Measurements from ENCODE around the gene MRM2.
A peak's percentile ranks its signal among the peaks of the same experiment; 100 is the strongest.

Gene MRM2

DNA sequence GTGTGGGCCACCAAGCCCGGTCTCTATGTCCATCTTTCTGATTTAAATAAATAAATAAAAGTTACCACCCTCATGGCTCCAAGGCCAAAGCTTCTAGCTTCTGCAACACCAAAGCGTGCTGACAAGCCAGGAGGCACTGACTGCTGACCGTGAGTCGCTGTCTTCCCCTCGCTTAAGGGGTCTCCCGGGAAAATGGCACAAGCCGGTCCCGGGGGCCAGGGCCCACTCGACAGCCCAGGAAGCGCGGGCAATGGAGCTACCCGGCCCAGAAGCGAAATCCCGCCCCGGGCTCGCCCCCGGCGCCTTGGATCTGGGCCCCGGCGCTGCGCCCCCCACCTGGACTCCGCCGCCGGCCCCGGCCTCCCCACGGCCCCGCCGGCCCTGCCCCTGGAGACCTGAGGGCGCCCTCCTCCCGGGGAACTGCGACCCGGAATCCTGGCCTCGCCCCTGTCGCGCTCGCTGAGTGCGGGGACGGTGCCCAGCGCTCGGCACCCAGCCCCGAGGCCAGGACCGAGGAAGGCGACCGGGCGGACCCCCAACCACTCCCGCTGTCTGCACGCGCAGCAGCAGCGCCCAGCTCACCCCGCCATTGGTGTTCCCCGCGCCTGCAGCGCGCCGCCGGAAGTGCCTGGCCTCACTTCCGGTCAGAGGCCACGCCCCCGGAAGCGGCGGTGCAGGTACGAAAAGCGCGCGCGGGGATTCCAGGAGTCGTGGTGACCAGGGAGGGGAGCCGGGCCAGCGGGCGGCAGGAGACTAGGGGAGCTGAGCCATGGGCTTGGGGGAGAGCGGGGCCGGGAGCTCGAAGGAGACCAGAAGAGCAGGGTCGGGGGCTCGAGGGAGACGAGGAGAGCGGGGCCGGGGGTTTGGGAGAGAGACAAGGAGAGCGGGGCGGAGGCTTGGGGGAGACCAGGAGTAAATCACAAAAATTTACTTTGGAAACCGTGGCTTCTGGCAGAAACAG lies at the start of gene MRM2, which contains the start of gene NUDT1:
TSS of gene MRM2 (minus strand) at position 626 of the 961 bp plus-strand sequence. CDS start at position 590, 36 bp downstream.
TSS of gene NUDT1 (plus strand) at position 647 of the 961 bp plus-strand sequence. CDS start 2,349 bp downstream, outside the sequence.
- peak in 1 of 2 experiments; percentile 45 for DNase-seq

DNA sequence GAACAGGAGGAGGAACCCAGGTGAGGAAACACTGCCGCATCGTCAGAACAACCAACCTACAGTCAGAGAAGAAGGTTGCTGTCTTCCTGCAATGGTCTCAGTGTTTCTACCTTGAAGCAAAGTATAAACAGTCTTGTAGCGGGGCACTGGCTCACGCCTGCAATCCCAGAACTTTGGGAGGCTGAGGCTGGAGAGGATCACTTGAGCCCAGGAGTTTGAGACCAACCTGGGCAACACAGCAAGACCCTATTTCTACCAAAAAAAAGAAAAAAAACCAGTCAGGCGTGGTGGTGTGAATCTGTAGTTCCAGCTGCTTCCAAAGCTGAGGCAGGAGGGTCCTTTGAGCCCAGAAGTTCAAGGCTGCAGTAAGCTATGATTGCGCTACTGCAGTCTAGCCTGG lies 48.9 kb upstream of the MRM2 start:
- DNase-seq: no peak

DNA sequence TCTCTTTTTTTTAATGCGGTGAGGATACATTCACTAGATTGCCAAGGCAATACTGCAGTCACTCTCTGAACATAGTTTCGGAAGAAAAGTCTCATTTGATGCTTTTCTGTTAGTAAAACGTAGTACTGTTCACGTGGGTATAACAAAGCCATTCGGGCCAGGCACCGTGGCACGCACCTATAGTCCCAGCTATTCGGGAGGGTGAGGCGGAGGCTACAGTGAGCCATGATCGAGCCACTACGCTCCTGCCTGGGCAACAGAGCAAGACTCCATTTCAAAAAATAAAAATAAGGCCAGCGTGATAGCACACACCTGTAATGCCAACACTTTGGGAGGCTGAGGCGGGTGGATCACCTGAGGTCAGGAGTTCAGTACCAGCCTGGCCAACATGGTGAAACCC lies 47.6 kb upstream of the MRM2 start:
- no peak for DNase-seq

DNA sequence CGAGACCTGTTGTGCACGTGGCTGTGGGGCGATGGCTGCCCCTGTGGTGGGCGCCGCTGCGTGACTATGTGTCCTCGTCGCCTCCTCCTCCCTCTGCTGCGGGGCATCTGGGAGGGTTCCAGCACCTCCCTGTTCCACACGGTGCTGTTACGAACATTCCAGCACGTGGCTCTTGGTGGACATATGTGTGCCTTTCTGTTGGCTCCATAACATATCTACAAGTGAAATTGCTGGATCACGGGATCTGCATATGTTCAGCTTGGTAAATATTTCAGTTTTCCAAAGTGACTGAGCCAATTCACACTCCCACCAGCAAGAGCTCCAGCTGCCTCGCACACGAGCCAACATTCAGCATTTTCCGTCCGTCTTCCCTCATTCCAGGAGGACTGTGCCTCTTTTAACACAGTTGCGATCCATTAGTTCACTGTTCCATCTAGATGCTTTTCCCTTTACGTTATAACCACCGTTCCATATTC lies 47.1 kb upstream of the MRM2 start:
- no peak for DNase-seq

DNA sequence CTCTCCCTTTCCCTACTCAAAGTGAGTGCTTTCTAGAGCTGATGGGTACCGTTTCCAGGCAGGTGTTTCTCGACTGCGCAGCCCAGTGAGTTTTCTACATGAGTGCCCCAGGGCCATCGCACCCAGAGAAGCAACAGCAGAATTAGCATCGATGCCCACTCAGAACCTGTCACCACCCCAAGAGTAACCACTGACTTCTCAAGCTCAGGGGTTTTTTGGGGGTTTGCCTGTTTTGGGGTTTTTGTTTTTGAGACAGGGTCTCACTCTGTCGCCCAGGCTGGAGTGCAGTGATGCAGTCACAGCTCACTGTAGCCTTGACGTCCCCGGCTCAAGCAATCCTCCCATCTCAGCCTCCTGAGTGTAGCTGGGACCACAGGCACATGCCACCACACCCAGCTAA lies 46.5 kb upstream of the MRM2 start:
- DNase-seq: no peak

DNA sequence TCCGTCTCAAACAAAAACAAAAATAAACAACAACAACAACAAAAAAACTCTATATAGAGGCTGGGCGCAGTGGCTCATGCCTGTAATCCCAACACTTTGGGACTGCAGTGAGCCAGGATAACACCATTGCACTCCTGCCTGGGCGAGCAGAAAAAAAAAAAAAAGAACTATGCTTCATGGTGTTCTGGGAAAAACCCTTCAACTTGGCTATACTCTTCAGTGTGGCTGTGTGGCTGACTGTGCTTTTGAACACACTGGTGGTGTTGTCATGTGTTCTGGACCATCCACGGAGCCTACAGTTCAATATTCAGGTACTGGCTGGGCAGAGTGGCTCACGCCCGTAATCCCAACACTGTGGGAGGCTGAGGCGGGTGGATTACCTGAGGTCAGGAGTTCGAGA lies 45.7 kb upstream of the MRM2 start:
- no peak for DNase-seq

DNA sequence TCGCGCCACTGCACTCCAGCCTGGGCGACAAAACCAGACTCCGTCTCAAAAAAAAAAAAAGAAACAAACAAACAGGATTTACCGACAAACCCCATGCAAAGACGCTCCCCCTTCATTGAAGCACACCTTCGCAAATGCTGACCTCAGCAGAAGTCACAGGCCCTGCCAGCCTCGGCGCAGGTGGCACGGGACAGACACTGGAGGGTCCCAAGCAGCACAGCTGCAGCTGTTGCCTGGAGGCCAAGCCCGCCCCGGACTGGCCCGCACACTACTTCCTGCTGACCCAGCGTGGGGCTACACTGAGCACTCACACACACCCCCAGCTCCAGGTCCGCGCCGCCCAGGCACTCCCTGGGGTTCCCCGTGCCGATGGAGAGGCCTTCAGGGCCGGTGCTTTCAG lies 41.1 kb upstream of the MRM2 start:
- no peak for DNase-seq

DNA sequence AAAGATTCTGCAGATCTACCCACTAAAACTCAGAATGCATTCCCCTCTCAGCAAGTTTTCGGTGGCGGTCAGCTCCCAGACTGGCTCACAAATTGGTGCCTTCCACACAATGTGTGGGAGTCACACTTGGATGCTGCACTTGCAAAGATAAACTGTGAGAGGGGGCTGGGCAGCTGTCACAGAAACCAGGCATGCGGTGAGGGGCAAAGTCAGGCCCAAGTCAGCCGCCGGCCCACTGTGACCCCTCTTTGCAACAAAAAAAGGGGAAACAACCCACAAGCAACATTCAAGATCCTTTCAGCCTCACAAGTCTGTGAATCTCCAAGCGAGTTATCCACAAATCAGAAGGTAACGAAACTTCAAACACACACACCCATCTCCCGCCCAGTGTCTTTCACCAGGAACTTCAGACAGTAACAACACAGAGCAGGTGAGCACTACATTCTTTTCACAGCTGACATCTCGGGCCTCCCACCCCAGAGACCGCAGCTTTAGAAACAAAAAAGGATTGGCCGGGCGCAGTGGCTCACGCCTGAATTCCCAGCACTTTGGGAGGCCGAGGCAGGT lies 40.3 kb upstream of the MRM2 start:
- DNase-seq: no peak

DNA sequence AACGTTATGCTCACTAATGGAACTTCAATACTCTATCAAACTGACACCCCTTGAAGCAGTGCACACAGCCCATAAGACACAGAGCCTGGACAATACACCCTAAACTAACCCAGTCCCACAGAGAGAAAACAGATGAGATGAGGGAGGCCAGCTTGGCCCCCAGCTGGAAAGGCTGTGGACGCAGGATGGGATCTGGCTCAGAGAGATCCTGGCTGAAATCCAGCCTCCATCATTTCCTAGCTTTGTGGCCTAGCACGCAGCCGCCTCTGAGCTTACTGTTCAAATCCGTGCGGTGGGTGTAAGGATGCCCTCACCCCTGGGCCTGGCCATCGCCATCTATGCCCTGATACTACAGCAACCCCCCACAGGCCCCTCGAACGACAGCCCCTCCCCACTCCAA lies 39.5 kb upstream of the MRM2 start:
- DNase-seq: peak in 1 of 2 experiments; percentile 33

DNA sequence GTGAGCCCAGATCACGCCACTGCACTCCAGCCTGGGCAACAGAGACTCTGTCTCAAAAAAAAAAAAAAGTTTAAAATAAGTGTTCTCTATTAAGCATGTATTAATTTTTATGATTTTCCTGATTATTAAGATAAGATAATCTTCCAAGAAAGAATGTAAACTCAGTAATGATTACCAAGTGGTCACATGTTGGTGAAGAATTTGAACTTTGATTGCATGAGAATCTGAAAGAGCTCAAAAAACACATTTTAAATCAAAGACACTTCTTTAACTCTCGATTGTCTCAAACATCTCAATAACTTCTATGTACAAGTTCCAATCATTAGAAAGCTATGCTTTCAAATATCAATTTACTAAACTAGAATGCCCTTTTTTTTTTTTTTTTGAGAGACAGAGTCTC lies 38.4 kb upstream of the MRM2 start:
- DNase-seq: no peak

DNA sequence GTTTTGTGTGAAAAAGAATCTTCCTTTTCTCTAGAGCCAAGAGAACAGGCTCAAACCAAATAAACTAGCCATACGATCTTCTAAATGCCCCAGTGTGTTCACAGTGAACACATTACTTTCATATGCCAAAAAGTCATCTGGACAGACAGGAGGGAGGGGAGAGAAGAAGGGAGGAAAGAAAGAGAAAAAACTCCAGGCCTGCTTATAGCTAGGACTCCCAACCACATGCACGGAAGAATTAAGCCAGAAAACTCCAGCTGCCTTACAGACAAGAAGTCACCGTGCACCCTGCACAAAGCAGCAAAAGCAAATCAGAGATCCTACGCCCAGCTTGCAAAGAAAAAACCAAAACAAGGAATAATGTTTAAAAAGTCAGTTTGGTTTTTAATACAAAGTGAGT lies 37.9 kb upstream of the MRM2 start:
- DNase-seq: no peak

DNA sequence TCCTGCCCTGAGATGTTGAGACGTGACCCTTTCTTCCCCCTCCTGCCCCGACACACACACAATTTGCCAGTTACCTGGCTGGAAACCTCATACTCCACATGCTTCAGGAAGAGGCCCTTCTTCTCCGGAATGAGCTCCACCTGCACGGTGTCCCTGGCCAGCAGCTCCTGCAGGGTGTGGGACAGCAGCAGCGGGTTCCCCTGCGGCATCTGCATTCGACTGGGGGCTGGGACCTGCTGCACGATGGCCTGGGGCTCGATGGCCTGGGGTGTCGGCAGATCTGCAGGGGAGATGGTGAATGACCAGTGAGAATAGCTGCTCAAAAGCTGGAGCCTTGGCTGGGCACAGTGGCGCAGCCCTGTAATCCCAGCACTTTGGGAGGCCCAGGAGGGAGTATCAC lies 36.0 kb upstream of the MRM2 start:
- DNase-seq: no peak

DNA sequence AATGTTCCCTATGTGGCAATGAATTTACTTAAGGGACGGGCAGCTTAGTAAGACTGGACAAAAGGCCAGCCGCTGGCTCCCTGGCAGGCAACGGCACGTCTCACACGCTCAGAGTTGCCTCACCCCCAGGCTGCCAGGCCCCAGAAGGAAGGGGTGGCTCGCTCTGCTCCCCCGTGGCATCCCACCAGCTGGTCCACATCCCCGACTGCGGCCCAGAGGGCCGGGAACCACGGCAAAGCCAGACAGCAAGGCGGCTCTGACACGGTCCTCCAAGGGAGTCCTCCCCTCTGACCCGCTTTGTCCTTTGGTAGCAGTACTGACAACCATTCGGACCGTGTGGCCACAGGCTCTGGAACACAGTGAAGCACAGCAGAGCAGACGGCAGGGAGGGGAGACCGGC lies 34.1 kb upstream of the MRM2 start:
- DNase-seq: no peak

DNA sequence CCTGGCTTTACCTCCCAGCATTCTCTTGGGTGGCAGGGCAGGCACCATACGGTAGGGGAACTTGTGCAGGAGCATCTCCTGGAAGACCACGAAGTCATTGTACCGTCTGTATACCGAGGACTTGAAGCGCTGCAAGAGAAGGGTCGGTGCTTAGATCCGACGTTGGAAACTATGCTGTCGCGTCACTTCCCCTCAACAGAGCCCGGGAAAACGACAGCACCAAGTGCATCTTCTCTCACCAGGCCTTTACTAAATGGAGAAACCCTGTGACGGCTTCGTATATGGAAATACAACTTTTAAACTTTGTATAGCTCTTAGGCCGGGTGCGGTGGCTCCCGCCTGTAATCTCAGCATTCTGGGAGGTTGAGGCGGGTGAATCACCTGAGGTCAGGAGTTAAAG lies 33.1 kb upstream of the MRM2 start:
- DNase-seq: no peak

DNA sequence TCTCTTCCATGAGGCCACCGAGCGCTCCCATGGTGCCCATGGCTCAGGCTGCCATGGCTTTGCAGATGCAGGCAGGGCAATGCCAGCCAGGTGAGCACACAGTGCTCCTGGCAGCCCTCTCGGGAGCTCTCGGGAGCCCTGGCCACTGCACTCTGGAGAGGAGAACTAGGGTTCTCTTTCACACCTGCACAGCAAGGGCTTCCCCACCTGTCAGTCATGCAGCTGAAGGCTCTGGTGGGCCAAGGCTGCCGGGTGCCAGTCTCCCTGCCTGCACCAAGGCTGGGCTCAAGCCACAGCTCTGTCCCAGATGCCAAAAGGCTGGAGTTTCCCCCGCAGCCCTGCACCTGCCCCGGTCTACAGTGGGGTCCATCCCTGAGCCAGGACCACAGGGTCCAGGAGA lies 32.7 kb upstream of the MRM2 start:
- DNase-seq: no peak

DNA sequence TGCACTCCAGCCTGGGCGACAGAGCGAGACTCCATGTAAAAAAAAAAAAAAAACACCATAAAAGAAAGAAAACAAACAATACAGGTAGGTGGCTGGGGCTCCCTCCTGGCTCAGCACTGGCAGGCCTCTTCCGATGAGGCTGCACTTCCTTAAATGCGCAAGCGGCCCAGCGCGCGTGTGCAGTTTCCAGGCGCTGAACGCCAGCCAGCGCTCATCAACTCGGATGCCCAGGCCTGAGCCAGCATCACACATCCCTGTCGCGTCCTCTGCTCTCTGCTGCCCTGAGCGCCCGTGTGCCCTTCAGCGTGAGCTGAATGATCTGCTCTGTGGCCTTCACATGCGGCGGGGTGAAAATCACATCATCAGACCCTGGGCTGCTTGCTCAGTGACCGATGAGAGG lies 31.9 kb upstream of the MRM2 start:
- DNase-seq: peak in 1 of 2 experiments; percentile 39

DNA sequence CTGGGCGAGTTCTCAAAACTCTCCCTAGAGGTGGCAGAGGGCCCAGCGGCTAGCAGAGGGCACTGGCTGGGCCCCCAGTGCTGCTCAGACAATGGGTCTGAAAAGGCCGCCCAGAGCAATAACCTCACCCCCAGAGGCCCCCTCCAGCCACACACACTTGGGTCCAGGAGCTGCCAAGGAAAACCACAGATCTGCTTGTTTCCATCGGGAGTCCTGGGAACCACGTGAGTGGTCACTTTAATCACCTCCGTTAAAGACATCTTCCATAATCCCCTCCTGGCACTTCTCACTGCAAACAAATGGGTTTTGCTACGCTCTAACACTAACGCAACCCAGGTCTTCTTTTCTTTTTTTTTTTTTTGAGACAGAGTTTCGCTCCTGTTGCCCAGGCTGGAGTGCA lies 30.0 kb upstream of the MRM2 start:
- no peak for DNase-seq

DNA sequence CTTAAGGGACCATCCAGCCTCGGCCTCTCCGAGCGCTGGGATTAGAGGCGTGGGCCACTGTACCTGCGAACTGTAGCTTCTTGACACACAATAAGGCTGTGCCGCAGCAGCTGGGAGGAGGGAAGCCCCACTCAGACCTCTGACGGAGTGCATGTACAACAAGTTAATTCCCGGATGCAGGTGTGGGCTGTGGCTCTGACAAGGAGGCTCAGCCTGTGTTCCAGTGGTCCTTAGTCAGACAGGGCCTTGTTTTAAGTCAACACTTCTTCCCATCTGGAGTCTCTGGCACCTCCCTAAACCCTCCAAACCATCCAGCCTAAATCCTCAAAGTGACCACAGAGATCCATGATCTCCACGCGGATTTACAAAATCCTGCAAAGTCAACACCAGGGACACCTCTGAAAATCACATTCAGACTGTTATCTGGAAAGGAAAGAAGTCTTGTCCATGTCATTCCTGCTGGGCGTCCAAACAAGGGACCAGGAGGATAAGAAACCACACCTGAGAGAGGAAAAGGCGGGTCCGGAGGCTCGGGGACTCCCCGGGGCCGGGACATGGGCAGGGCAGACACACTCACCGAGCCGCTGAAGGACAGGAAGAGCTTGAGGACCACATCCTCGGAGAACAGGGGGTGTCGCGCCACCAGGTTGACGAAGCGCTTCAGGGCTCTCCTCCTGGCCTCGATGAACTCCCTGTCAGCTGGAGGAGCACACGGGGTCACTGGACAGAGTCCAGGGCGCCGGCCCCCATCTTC lies 29.4 kb upstream of the MRM2 start:
- DNase-seq: no peak

DNA sequence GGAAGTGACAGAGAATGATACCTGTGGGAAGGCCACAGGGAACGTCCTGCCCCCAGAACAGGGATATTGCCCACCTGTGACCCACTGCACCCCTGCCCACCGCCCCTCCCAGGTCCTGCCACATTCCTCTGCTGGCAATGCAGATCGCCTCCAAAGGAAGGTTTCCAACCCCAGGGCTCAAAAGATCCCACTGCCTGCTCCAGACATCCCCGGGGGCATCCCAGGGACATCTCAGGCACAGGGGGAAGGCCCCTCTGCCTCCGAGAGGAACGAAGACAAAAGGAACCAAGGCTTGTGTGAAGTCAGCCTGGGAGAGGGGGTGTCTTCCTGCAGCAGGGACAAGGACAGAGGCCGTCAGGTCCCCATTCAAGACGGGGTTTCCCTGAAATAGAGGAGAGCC lies 28.5 kb upstream of the MRM2 start:
- DNase-seq: no peak

DNA sequence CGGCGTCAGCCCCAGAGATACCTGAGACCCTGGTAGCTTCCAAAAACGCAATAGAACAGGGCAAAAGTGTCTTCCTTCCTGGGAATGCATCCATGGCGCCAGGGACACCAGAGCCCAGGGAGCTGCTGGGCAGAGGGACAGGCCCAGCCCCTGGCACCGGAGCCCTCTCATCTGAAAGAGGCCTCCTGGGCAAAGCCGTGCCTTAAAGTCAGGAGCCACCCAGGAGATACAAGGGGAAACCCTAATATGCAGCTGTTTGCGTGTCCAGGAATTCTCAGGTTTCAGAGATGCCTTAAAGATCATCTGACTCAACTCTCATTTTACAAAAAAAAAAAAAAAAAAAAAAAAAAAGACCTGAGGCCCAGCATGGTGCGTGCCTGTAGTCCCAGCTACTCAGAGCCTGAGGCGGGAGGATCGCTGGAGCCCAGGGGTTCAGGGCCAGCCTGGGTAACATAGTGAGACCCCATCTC lies 28.0 kb upstream of the MRM2 start:
- DNase-seq: no peak

DNA sequence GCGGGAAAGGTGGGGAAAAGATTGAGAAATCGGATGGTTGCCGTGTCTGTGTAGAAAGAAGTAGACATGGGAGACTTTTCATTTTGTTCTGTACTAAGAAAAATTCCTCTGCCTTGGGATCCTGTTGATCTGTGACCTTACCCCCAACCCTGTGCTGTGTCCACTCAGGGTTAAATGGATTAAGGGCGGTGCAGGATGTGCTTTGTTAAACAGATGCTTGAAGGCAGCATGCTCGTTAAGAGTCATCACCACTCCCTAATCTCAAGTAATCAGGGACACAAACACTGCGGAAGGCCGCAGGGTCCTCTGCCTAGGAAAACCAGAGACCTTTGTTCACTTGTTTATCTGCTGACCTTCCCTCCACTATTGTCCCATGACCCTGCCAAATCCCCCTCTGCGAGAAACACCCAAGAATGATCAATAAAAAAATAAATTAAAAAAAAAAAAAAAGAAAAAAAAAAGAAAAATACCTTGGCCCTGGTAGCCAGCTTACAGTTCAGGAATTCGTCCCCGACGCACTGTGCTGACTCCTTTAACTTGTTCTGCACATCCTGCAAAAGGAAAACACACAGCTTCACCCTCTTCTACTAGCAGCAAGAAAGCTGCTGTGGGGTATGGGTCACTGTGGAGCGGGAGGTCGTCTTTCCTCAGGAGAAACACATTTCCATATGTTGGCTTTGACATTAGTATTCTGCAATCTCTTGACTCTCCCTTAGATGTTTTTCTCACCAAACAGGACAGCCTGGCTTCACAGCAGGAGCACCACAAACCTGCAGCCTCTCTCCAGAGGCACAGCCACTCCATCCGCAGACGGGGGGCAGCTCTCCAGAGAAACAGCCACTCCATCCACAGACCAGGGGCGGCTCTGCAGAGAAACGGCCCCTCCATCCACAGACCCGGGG lies 27.3 kb upstream of the MRM2 start:
- peak in 1 of 2 experiments; percentile 13 for DNase-seq

DNA sequence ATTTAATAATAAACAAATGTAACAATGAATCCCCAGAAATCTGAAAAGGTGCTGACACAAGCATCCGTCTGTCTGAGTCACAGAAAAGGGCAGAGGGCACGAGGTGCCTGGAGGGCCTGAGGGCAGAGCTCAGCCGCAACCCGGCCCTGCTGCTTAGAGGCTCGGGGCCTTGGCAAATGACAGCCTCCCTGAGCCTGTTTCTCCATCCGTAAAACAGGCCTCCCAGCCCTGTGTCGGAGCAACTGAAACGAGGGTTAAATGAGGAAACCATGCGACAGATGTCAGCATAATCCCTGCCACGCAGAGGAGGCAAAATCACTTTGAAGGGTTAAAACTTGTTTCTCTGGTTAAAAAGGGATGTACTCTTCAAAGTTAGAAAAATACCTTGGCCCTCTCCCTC lies 24.9 kb upstream of the MRM2 start:
- no peak for DNase-seq

Measured in cerebellar nuclear complex (tissue), 1 donor.